Osteocyte (in vitro differentiated cells): ENCODE data around the gene PRKCI. TPM values are rescaled to one million over a fixed set of nuclear protein-coding genes. Genes with fewer than 3 reads are reported as not detected.

Experiments used
- DNase-seq: peaks from one replicate; pipeline ENCODE4 v3.0.0; 2021; ENCODE audit warnings: mixed read lengths; ENCODE audit not compliant: unreplicated experiment; ENCODE audit errors: extremely low spot score
- H3K27ac Mint-ChIP-seq: one replicate; pipeline ENCODE4 v1.8.0; 2021; ENCODE audit warnings: mild to moderate bottlenecking, mixed read lengths; ENCODE audit not compliant: unreplicated experiment
- H3K27me3 Mint-ChIP-seq: one replicate; pipeline ENCODE4 v1.8.0; 2021; ENCODE audit warnings: mixed read lengths; ENCODE audit not compliant: unreplicated experiment
- H3K36me3 Mint-ChIP-seq: one replicate; pipeline ENCODE4 v1.8.0; 2021; ENCODE audit warnings: mixed read lengths; ENCODE audit not compliant: unreplicated experiment
- H3K4me1 Mint-ChIP-seq: one replicate; pipeline ENCODE4 v1.8.0; 2021; ENCODE audit warnings: mixed read lengths; ENCODE audit not compliant: unreplicated experiment
- H3K4me3 Mint-ChIP-seq: one replicate; pipeline ENCODE4 v1.8.0; 2021; ENCODE audit warnings: mild to moderate bottlenecking, moderate library complexity, mixed read lengths; ENCODE audit not compliant: unreplicated experiment
- H3K9me3 Mint-ChIP-seq: one replicate; pipeline ENCODE4 v1.8.0; 2021; ENCODE audit warnings: mixed read lengths; ENCODE audit not compliant: unreplicated experiment
- total RNA-seq: library from RNA; stranded (reverse); gene quantifications from 2 replicates; pipeline ENCODE4 v1.2.1, GENCODE V29; 2021
- TF ChIP-seq, protein P1 (sequence below): fragments of 200-600 bp; sonication (generic); IDR thresholded peaks from 2 replicates; pipeline ENCODE4 v1.5.0; 2021; ENCODE audit warnings: antibody characterized with exemption, mild to moderate bottlenecking, moderate library complexity

The PRKCI gene
- total RNA-seq, 1 donor from 2014 or later: 48.0 TPM

GRCh38 chr3:170350515-170351413 is 128.5 kb downstream of the PRKCI start:
- no peak for DNase-seq

GRCh38 chr3:170352936-170353335 is 130.7 kb downstream of the PRKCI start:
- H3K4me1 Mint-ChIP-seq: peaks cover 31% of the 10 kb centered on the region
- H3K27me3 Mint-ChIP-seq: no peaks in the 10 kb centered on the region
- no peaks in the 10 kb centered on the region for H3K9me3 Mint-ChIP-seq
- H3K36me3 Mint-ChIP-seq: no peaks in the 10 kb centered on the region
- TF ChIP-seq, protein P1, sequence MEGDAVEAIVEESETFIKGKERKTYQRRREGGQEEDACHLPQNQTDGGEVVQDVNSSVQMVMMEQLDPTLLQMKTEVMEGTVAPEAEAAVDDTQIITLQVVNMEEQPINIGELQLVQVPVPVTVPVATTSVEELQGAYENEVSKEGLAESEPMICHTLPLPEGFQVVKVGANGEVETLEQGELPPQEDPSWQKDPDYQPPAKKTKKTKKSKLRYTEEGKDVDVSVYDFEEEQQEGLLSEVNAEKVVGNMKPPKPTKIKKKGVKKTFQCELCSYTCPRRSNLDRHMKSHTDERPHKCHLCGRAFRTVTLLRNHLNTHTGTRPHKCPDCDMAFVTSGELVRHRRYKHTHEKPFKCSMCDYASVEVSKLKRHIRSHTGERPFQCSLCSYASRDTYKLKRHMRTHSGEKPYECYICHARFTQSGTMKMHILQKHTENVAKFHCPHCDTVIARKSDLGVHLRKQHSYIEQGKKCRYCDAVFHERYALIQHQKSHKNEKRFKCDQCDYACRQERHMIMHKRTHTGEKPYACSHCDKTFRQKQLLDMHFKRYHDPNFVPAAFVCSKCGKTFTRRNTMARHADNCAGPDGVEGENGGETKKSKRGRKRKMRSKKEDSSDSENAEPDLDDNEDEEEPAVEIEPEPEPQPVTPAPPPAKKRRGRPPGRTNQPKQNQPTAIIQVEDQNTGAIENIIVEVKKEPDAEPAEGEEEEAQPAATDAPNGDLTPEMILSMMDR: no peak
- DNase-seq: no peak
- H3K4me3 Mint-ChIP-seq: no peak overlapping the region
- no peak overlapping the region for H3K27ac Mint-ChIP-seq

More at GRCh38 chr3:170350515-170351413, 128.5 kb downstream of the PRKCI start:
- Mint-ChIP-seq H3K36me3 (no peaks in the 10 kb centered on the region), H3K9me3 (no peaks in the 10 kb centered on the region), H3K27me3 (no peaks in the 10 kb centered on the region), H3K27ac (no peak overlapping the region), H3K4me3 (no peak overlapping the region), H3K4me1 (peaks cover 25% of the 10 kb centered on the region)
- TF ChIP-seq, protein P1: no peak

GRCh38 chr3:170353485-170353884 is 131.3 kb downstream of the PRKCI start:
- TF ChIP-seq, protein P1: no peak
- DNase-seq: no peak
- Mint-ChIP-seq H3K27me3 (no peaks in the 10 kb centered on the region), H3K27ac (no peak overlapping the region), H3K4me1 (peaks cover 32% of the 10 kb centered on the region), H3K9me3 (no peaks in the 10 kb centered on the region), H3K4me3 (no peak overlapping the region), H3K36me3 (no peaks in the 10 kb centered on the region)

GRCh38 chr3:170354760-170355159 is 132.5 kb downstream of the PRKCI start:
- TF ChIP-seq, protein P1: no peak
- DNase-seq: no peak
- no peaks in the 10 kb centered on the region for H3K9me3 Mint-ChIP-seq
- H3K4me3 Mint-ChIP-seq: no peak overlapping the region
- no peaks in the 10 kb centered on the region for H3K27me3 Mint-ChIP-seq
- peaks cover 3% of the 10 kb centered on the region for H3K36me3 Mint-ChIP-seq
- H3K27ac Mint-ChIP-seq: no peak overlapping the region
- H3K4me1 Mint-ChIP-seq: peaks cover 42% of the 10 kb centered on the region

Other genes with a start within 250 kb of the PRKCI start
- 0.27 TPM in 1 of 2 replicates, not detected in the other for gene GPR160, start 184.4 kb upstream of the PRKCI start, total RNA-seq
- gene PHC3, start 40.7 kb upstream of the PRKCI start, total RNA-seq: 52.3 and 63.8 TPM in 2 replicates
- gene SKIL, start 135.3 kb downstream of the PRKCI start, total RNA-seq: 74.4 and 83.0 TPM in 2 replicates
- gene CLDN11, start 196.4 kb downstream of the PRKCI start, total RNA-seq: 10.8 and 13.8 TPM in 2 replicates